CD1c-positive myeloid dendritic cell (primary cell): ENCODE results near the gene ADAD1.

Source experiments
- DNase-seq: peaks from one replicate; pipeline ENCODE4 v3.0.0-alpha.2; 2016; ENCODE audit errors: extremely low spot score

ADAD1 gene

GRCh38 chr4:122456231-122457116 is 77.7 kb downstream of the ADAD1 start, which contains the start of gene IL2:
Gene IL2, minus strand, starts transcription at chr4:122456725. Its CDS starts 285 bp downstream, at chr4:122456440.
- no peak for DNase-seq

DNA sequence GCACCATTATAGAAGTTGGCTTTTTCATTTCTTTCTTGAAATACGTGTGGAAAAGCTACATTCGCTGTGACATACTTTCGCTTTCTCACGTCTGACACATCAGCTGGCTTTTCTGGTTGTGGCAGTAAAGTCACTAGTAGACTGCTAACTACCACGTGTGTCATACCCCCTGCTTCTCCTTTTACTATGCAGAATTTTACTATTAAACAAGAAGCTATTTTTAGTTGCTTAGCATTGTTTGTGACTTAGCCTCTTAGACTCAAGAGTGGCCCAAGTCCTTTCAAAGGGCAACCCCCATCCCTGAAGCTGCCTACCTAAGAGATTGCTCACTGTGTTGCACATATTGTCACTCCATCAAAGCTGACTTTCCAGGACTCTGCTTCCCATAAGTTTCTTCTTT is 79.8 kb downstream of the ADAD1 start:
- peak; percentile 43 for DNase-seq

GRCh38 chr4:122469457-122469856 is 90.6 kb downstream of the ADAD1 start:
- DNase-seq: no peak

DNA sequence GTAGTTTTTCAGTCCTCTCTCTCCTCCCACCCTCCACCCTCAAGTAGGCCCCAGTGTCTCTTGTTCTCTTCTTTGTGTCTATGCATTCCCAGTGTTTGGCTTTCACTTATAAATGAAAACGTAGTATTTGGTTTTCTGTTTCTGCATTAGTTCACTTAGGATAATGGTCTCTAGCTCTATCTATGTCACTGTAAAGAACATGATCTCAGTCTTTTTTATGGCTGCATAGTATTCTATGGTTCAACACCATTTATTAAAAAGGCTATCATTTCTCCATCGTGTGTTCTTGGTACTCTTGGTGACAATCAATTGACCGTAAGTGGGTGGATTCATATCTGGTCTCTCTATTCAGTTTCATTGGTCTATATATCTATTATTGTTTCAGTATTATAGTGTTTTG is 96.4 kb downstream of the ADAD1 start:
- no peak for DNase-seq

- DNase-seq: no peak
Measured at GRCh38 chr4:122476126-122476525, 97.3 kb downstream of the ADAD1 start.

- no peak for DNase-seq
Measured at GRCh38 chr4:122476745-122477144, 97.9 kb downstream of the ADAD1 start.
